ENCODE measurements around the gene IFIT3.

The IFIT3 gene

DNA sequence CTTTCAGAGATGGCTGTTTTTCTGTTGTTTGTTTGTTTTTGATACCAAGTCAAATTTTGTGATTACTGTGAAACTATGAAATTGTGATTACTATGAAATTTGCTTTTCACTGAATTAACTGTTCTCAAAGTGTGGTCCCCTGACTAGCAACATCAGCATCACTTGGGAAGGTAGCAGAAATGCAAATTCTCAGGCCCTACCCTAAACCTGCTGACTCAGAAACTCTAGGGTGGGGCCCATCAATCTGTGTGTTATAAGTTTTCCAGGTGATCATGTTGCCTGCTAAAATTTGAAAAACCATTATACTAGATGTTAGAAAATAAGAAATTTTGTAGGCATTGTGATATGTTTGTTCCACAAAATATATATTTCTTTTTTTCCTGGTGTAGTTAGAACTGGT is 51.3 kb downstream of the IFIT3 start:
- DNase-seq (ENCODE audit: extremely low read depth, low read depth) = no peak
- no peak overlapping the region for H3K4me3 ChIP-seq (replicated peaks; ENCODE audit: low read depth, low read length)
- TF ChIP-seq, protein P1, sequence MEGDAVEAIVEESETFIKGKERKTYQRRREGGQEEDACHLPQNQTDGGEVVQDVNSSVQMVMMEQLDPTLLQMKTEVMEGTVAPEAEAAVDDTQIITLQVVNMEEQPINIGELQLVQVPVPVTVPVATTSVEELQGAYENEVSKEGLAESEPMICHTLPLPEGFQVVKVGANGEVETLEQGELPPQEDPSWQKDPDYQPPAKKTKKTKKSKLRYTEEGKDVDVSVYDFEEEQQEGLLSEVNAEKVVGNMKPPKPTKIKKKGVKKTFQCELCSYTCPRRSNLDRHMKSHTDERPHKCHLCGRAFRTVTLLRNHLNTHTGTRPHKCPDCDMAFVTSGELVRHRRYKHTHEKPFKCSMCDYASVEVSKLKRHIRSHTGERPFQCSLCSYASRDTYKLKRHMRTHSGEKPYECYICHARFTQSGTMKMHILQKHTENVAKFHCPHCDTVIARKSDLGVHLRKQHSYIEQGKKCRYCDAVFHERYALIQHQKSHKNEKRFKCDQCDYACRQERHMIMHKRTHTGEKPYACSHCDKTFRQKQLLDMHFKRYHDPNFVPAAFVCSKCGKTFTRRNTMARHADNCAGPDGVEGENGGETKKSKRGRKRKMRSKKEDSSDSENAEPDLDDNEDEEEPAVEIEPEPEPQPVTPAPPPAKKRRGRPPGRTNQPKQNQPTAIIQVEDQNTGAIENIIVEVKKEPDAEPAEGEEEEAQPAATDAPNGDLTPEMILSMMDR (IDR thresholded peaks at IDR 0.05; ENCODE audit: low read depth, low read length, missing control alignments) = no peak

DNA sequence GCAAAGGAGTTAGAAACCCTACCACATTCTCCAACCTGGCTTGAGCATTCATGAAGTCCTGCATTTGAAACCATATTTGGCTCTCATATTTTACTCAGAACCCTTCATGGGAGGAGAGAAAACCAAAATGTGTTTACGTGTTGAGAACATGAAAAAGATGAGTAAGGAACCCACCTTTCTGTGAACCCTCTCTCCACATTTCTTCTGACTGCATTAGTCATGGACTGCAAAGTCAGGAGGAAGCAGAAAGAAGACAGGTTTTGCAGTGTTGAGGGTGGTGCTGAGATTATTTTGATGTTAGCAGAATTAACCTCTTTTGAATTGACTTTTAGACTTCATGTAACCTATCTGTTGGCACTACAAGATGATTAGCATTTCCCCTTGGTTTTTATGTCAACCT is 55.0 kb downstream of the IFIT3 start:
- no peak for DNase-seq (ENCODE audit: extremely low read depth, low read depth)
- H3K4me3 ChIP-seq (replicated peaks; ENCODE audit: low read depth, low read length) = no peak overlapping the region
- TF ChIP-seq, protein P1 (IDR thresholded peaks at IDR 0.05; ENCODE audit: low read depth, low read length, missing control alignments) = no peak

DNA sequence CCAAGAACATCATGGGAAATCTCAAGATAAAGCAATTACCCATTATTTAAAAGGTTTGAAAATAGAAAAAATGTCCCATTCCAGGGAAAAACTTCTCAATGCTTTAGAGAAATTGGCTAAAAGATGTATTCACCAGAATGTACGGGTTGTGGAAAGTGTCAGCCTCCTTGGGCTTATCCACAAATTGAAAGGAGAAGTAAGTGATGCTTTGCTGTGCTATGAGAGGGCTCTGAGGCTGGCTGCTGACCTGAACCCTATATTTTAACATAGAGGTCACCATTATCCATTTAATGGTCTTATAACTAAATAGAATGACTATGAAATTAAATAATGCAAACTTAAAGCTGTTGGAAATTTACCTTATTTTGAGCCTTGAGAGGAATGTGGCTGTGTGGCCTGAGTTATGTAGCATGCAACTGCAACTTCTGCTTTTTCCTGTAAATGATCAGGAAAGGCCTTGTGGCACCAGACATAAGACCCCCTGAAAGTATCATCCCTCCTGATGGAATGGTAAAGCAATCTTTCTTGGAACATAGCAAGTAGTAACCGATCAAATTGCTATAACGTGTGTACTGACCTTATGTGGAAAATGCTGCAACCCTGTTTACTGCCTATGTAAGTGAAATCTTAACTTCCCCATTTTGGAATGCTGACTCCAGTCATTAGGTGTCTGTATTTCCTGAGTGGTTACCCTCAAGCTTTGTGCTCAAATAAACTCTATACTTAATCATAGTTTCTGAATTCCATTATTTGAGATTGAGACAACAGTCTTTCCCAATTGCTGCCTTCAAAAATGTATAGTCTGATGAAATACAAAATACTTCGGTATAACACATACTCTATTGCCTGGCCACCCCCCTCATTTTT is 56.9 kb downstream of the IFIT3 start:
- no peak overlapping the region for H3K4me3 ChIP-seq (replicated peaks; ENCODE audit: low read depth, low read length)
- TF ChIP-seq, protein P1 (IDR thresholded peaks at IDR 0.05; ENCODE audit: low read depth, low read length, missing control alignments) = no peak
- DNase-seq (ENCODE audit: extremely low read depth, low read depth) = no peak

DNA sequence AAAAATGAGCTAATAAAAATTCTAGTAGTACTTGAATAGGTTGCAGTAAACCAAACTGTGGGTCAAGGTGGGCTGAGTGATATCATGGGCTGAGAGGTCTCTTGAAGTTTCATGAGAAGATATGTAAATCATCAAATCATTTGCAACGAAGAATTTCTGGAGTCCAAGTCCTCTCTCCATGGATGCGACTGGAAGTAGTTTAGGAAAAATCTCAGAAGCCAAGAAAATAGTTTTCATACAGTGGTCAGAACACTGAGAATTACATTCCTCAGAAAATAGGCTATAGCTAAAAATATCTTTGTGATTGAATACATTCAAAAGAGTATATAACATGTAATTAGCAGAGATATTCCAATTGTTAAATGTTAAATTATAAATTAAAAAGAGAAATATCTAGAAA is 61.0 kb downstream of the IFIT3 start:
- H3K4me3 ChIP-seq (replicated peaks; ENCODE audit: low read depth, low read length) = no peak overlapping the region
- TF ChIP-seq, protein P1 (IDR thresholded peaks at IDR 0.05; ENCODE audit: low read depth, low read length, missing control alignments) = no peak
- DNase-seq (ENCODE audit: extremely low read depth, low read depth) = no peak

DNA sequence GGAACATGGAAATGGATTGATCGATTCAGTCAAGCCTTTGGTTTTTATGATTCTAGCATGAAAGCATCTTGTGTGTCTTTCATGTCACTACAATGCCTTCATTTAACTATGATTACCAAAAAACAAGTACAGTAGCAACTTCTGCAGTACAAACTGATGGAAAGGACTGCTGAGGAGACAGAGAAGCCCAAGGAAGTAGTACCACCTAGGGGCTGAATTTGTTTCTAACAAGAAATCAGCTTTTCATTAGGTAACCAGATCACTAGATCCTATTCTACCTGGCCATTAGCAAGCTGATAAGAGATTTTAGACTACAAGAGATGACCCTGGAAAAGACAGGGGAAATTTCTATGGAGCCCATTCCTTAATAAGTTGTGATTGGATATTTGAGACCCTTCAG is 61.5 kb downstream of the IFIT3 start:
- no peak overlapping the region for H3K4me3 ChIP-seq (replicated peaks; ENCODE audit: low read depth, low read length)
- DNase-seq (ENCODE audit: extremely low read depth, low read depth) = no peak
- TF ChIP-seq, protein P1 (IDR thresholded peaks at IDR 0.05; ENCODE audit: low read depth, low read length, missing control alignments) = peak; percentile 27

Data from HFF-Myc (cell line).